ENCODE measurements around the gene ICE2.
"Not testable (repeated sequence)": the region's sequence is repeated elsewhere in the genome, so short reads cannot be mapped to it uniquely, and the experiment has no call there.

The ICE2 gene

GRCh38 chr15:60413231-60413824, 65.6 kb downstream of the ICE2 start:
- H3K4me3 ChIP-seq (replicated peaks; ENCODE audit: low read depth, low read length), result no peak overlapping the region
- no peak for DNase-seq (ENCODE audit: low read depth)
- no peak for TF ChIP-seq CTCF (IDR thresholded peaks at IDR 0.05; ENCODE audit: low read length, missing control alignments)

GRCh38 chr15:60412807-60413206, 66.1 kb downstream of the ICE2 start:
- H3K4me3 ChIP-seq (replicated peaks; ENCODE audit: low read depth, low read length); DNase-seq (ENCODE audit: low read depth): not testable (repeated sequence)

GRCh38 chr15:60411774-60412425, 67.0 kb downstream of the ICE2 start:
- no peak overlapping the region for H3K4me3 ChIP-seq (replicated peaks; ENCODE audit: low read depth, low read length)
- no peak for TF ChIP-seq CTCF (IDR thresholded peaks at IDR 0.05; ENCODE audit: low read length, missing control alignments)
- DNase-seq (ENCODE audit: low read depth), result no peak

GRCh38 chr15:60410350-60410749, 68.6 kb downstream of the ICE2 start:
- H3K4me3 ChIP-seq (replicated peaks; ENCODE audit: low read depth, low read length); DNase-seq (ENCODE audit: low read depth): not testable (repeated sequence)

GRCh38 chr15:60408463-60408981, 70.4 kb downstream of the ICE2 start:
- TF ChIP-seq CTCF (IDR thresholded peaks at IDR 0.05; ENCODE audit: low read length, missing control alignments), result no peak
- peak; percentile 86 for DNase-seq (ENCODE audit: low read depth)
- no peak overlapping the region for H3K4me3 ChIP-seq (replicated peaks; ENCODE audit: low read depth, low read length)

- peak; percentile 75 for DNase-seq (ENCODE audit: low read depth)
- TF ChIP-seq CTCF (IDR thresholded peaks at IDR 0.05; ENCODE audit: low read length, missing control alignments), result no peak
- no peak overlapping the region for H3K4me3 ChIP-seq (replicated peaks; ENCODE audit: low read depth, low read length)
Measured at GRCh38 chr15:60407415-60407805, 71.5 kb downstream of the ICE2 start.

- no peak for TF ChIP-seq CTCF (IDR thresholded peaks at IDR 0.05; ENCODE audit: low read length, missing control alignments)
- no peak for DNase-seq (ENCODE audit: low read depth)
- no peak overlapping the region for H3K4me3 ChIP-seq (replicated peaks; ENCODE audit: low read depth, low read length)
Measured at GRCh38 chr15:60406513-60407414, 72.2 kb downstream of the ICE2 start.

Measured in fibroblast of pulmonary artery (primary cell).